ENCODE data around the gene ADORA3. TPM values are rescaled to one million over a fixed set of nuclear protein-coding genes. Genes with fewer than 3 reads are reported as not detected.

Gene ADORA3
- total RNA-seq, 4 donors from 2014 or later, result 0.91 to 2.1 (median 1.8) TPM

- DNase-seq (ENCODE audit: low spot score in 2 of 2), result peak in 1 of 2 donors; percentile 70
- 48 to 51% methylated on average over 3 of the region's 3 CpGs for WGBS, 2 donors
Measured at GRCh38 chr1:111471012-111471411, 32.4 kb downstream of the ADORA3 start.

GRCh38 chr1:111470596-111470995, 32.8 kb downstream of the ADORA3 start:
- TF ChIP-seq CTCF (IDR thresholded peaks at IDR 0.05) (no peak), POLR2A (IDR thresholded peaks at IDR 0.05) (no peak)
- intact Hi-C loops (cut with DNase I; ENCODE audit: low total_unique reads), result no loop called here
- WGBS, 2 donors, result 81 to 85% methylated on average over 5 of the region's 5 CpGs
- no peak overlapping the region for H3K4me3 ChIP-seq (ENCODE audit: low read depth, poor library complexity, severe bottlenecking)
- DNase-seq (ENCODE audit: low spot score in 2 of 2), result no peak

More at GRCh38 chr1:111471012-111471411, 32.4 kb downstream of the ADORA3 start:
- TF ChIP-seq CTCF (IDR thresholded peaks at IDR 0.05), result no peak
- H3K4me3 ChIP-seq (ENCODE audit: low read depth, poor library complexity, severe bottlenecking), result no peak overlapping the region
- intact Hi-C loops (cut with DNase I; ENCODE audit: low total_unique reads), result no loop called here

GRCh38 chr1:111469539-111469938, 33.9 kb downstream of the ADORA3 start:
- no peak for DNase-seq (ENCODE audit: low spot score in 2 of 2)
- intact Hi-C loops (cut with DNase I; ENCODE audit: low total_unique reads), result no loop called here
- H3K4me3 ChIP-seq (ENCODE audit: low read depth, poor library complexity, severe bottlenecking), result no peak overlapping the region
- TF ChIP-seq POLR2A (IDR thresholded peaks at IDR 0.05) (no peak), CTCF (IDR thresholded peaks at IDR 0.05) (no peak)

GRCh38 chr1:111468717-111469100, 34.7 kb downstream of the ADORA3 start:
- intact Hi-C loops (cut with DNase I; ENCODE audit: low total_unique reads), result no loop called here
- DNase-seq (ENCODE audit: low spot score in 2 of 2), result no peak
- no peak for TF ChIP-seq POLR2A (IDR thresholded peaks at IDR 0.05)
- TF ChIP-seq CTCF (IDR thresholded peaks at IDR 0.05), result no peak
- no peak overlapping the region for H3K4me3 ChIP-seq (ENCODE audit: low read depth, poor library complexity, severe bottlenecking)

GRCh38 chr1:111467865-111468716, 35.3 kb downstream of the ADORA3 start:
- WGBS, 2 donors, result 88 to 95% methylated on average over 2 of the region's 2 CpGs
- H3K4me3 ChIP-seq (ENCODE audit: low read depth, poor library complexity, severe bottlenecking), result no peak overlapping the region
- DNase-seq (ENCODE audit: low spot score in 2 of 2), result no peak
- intact Hi-C loops (cut with DNase I; ENCODE audit: low total_unique reads), result no loop called here
- TF ChIP-seq POLR2A (IDR thresholded peaks at IDR 0.05) (no peak), CTCF (IDR thresholded peaks at IDR 0.05) (no peak)

GRCh38 chr1:111466480-111466879, 37.0 kb downstream of the ADORA3 start:
- H3K4me3 ChIP-seq (ENCODE audit: low read depth, poor library complexity, severe bottlenecking), result no peak overlapping the region
- intact Hi-C loops (cut with DNase I; ENCODE audit: low total_unique reads), result no loop called here
- 0% methylated on average over 1 of the region's 1 CpG for WGBS, 2 donors
- TF ChIP-seq CTCF (IDR thresholded peaks at IDR 0.05) (no peak), POLR2A (IDR thresholded peaks at IDR 0.05) (no peak)
- DNase-seq (ENCODE audit: low spot score in 2 of 2), result no peak
